H9 (cell line): ENCODE results near the gene ZC3H8. TPM values are rescaled to one million over a fixed set of nuclear protein-coding genes. Genes with fewer than 3 reads are reported as not detected.

ENCODE experiments used
- DNase-seq: peaks from one replicate; pipeline ENCODE4 v3.0.0-alpha.2; 2017
- H2AFZ ChIP-seq: one replicate; pipeline ENCODE4 v1.6.1; 2013; ENCODE audit warnings: mild to moderate bottlenecking, low read length, control low read depth, moderate library complexity
- H2AK5ac ChIP-seq: 2 replicates; pipeline ENCODE4 v1.6.1; 2013; ENCODE audit warnings: low read length, control low read depth, mixed read lengths; ENCODE audit not compliant: insufficient read length
- H2BK120ac ChIP-seq: one replicate; pipeline ENCODE4 v1.6.1; 2013; ENCODE audit warnings: low read depth, mild to moderate bottlenecking, low read length, control low read depth, inconsistent platforms; ENCODE audit not compliant: poor library complexity, severe bottlenecking
- H2BK12ac ChIP-seq: 2 replicates; pipeline ENCODE4 v1.6.1; 2013; ENCODE audit warnings: low read length, control low read depth, mixed read lengths, low read depth; ENCODE audit not compliant: insufficient read length
- H2BK15ac ChIP-seq: 2 replicates; pipeline ENCODE4 v1.6.1; 2013; ENCODE audit warnings: low read depth, low read length, control low read depth
- H2BK20ac ChIP-seq: one replicate; pipeline ENCODE4 v1.6.1; 2013; ENCODE audit warnings: low read depth, mild to moderate bottlenecking, low read length, control low read depth, inconsistent platforms; ENCODE audit not compliant: poor library complexity, severe bottlenecking
- H2BK5ac ChIP-seq: 2 replicates; pipeline ENCODE4 v1.6.1; 2013; ENCODE audit warnings: low read length, control low read depth, mixed read lengths; ENCODE audit not compliant: insufficient read length
- H3K14ac ChIP-seq: 2 replicates; pipeline ENCODE4 v1.6.1; 2013; ENCODE audit warnings: low read length, control low read depth; ENCODE audit not compliant: insufficient read depth
- H3K18ac ChIP-seq: 2 replicates; pipeline ENCODE4 v1.6.1; 2013; ENCODE audit warnings: low read depth, mild to moderate bottlenecking, mixed read lengths, low read length, control low read depth; ENCODE audit not compliant: insufficient read length
- H3K23ac ChIP-seq: 2 replicates; pipeline ENCODE4 v1.6.1; 2013; ENCODE audit warnings: low read length, control low read depth, mixed read lengths, low read depth; ENCODE audit not compliant: insufficient read length
- H3K23me2 ChIP-seq: 2 replicates; pipeline ENCODE4 v1.6.1; 2013; ENCODE audit warnings: low read depth, mild to moderate bottlenecking, mixed read lengths, low read length, control low read depth; ENCODE audit not compliant: insufficient read length, poor library complexity, severe bottlenecking
- H3K27ac ChIP-seq: 2 replicates; pipeline ENCODE4 v1.5.1; 2013; ENCODE audit warnings: low read length, control low read depth, mixed read lengths, low read depth; ENCODE audit not compliant: insufficient read length
- H3K27me3 ChIP-seq: 2 replicates; pipeline ENCODE4 v1.6.1; 2013; ENCODE audit warnings: low read length, control low read depth, inconsistent platforms; ENCODE audit not compliant: insufficient read depth
- H3K4ac ChIP-seq: 2 replicates; pipeline ENCODE4 v1.6.1; 2013; ENCODE audit warnings: low read depth, mild to moderate bottlenecking, control low read depth, inconsistent platforms, low read length, moderate library complexity
- H3K4me1 ChIP-seq: 2 replicates; pipeline ENCODE4 v1.6.1; 2013; ENCODE audit warnings: low read length, control low read depth, inconsistent platforms; ENCODE audit not compliant: insufficient read depth
- H3K4me2 ChIP-seq: 2 replicates; pipeline ENCODE4 v1.6.1; 2013; ENCODE audit warnings: low read length, control low read depth, mixed read lengths; ENCODE audit not compliant: insufficient read length, insufficient read depth
- H3K56ac ChIP-seq: 2 replicates; pipeline ENCODE4 v1.6.1; 2013; ENCODE audit warnings: low read depth, mild to moderate bottlenecking, mixed read lengths, low read length, control low read depth; ENCODE audit not compliant: insufficient read length
- H3K79me1 ChIP-seq: 2 replicates; pipeline ENCODE4 v1.6.1; 2013; ENCODE audit warnings: low read depth, mild to moderate bottlenecking, moderate library complexity, low read length, control low read depth, inconsistent platforms; ENCODE audit not compliant: insufficient read depth, poor library complexity, severe bottlenecking
- H3K79me2 ChIP-seq: 2 replicates; pipeline ENCODE4 v1.6.1; 2013; ENCODE audit warnings: low read length, control low read depth, inconsistent platforms; ENCODE audit not compliant: insufficient read depth
- H3K9ac ChIP-seq: 2 replicates; pipeline ENCODE4 v1.6.1; 2013; ENCODE audit warnings: low read length, control low read depth, mixed read lengths; ENCODE audit not compliant: insufficient read length; ENCODE audit errors: extremely low read depth
- H3K9me3 ChIP-seq: one replicate; pipeline ENCODE4 v1.6.1; 2013; ENCODE audit warnings: low read depth, low read length, inconsistent platforms; ENCODE audit not compliant: control insufficient read depth
- H3T11ph ChIP-seq: one replicate; pipeline ENCODE4 v1.6.1; 2013; ENCODE audit warnings: mild to moderate bottlenecking, low read length, control low read depth, inconsistent platforms
- H4K20me1 ChIP-seq: one replicate; pipeline ENCODE4 v1.6.1; 2013; ENCODE audit not compliant: control insufficient read depth, insufficient read length, insufficient read depth
- H4K5ac ChIP-seq: 2 replicates; pipeline ENCODE4 v1.6.1; 2013; ENCODE audit warnings: low read depth, mild to moderate bottlenecking, mixed read lengths, low read length, control low read depth; ENCODE audit not compliant: insufficient read length
- H4K8ac ChIP-seq: replicated peaks from 2 replicates; pipeline ENCODE4 v1.6.1; 2013; ENCODE audit warnings: low read length, control low read depth, mixed read lengths, low read depth; ENCODE audit not compliant: insufficient read length
- H4K91ac ChIP-seq: 2 replicates; pipeline ENCODE4 v1.6.1; 2013; ENCODE audit warnings: low read depth, mild to moderate bottlenecking, moderate library complexity, mixed read lengths, low read length, control low read depth; ENCODE audit not compliant: insufficient read length
- H3K27ac Mint-ChIP-seq, 3 experiments: 2 replicates in 2 of 3; 3 replicates in 1 of 3; pipeline ENCODE4 v1.8.0; 2020 to 2021; ENCODE audit warnings: mixed read lengths in 3 of 3, mild to moderate bottlenecking in 1 of 3, moderate library complexity in 1 of 3
- H3K27me3 Mint-ChIP-seq: 2 replicates; pipeline ENCODE4 v1.8.0; 2021; ENCODE audit warnings: low read depth, mild to moderate bottlenecking, moderate library complexity, mixed read lengths
- H3K36me3 Mint-ChIP-seq, 3 experiments: 2 replicates in 2 of 3; 3 replicates in 1 of 3; pipeline ENCODE4 v1.8.0; 2020 to 2021; ENCODE audit warnings: low read depth in 3 of 3, mixed read lengths in 3 of 3; ENCODE audit not compliant: insufficient read depth in 1 of 3
- H3K4me1 Mint-ChIP-seq, 2 experiments: 2 replicates each; pipeline ENCODE4 v1.8.0; 2020; ENCODE audit warnings: mixed read lengths in 2 of 2
- H3K4me3 Mint-ChIP-seq, 2 experiments: 2 replicates in 1 of 2; 3 replicates in 1 of 2; pipeline ENCODE4 v1.8.0; 2020 to 2021; ENCODE audit warnings: mild to moderate bottlenecking in 2 of 2, mixed read lengths in 2 of 2, moderate library complexity in 1 of 2
- H3K9me3 Mint-ChIP-seq, 2 experiments: 2 replicates in 1 of 2; 3 replicates in 1 of 2; pipeline ENCODE4 v1.8.0; 2020; ENCODE audit warnings: mild to moderate bottlenecking in 2 of 2, mixed read lengths in 2 of 2, moderate library complexity in 1 of 2
- WGBS: extraction: QIAGEN DNeasy Blood & Tissue Kit; methylation state at CpG from one replicate; pipeline ENCODE4 v1.1.7; 2013; ENCODE audit warnings: missing lambda C conversion rate, low lambda C conversion rate, mixed read lengths; ENCODE audit not compliant: insufficient read length; ENCODE audit errors: extremely low coverage; 5-methylcytosine and 5-hydroxymethylcytosine counted together
- total RNA-seq: library from RNA; stranded (reverse); gene quantifications from 2 replicates; pipeline ENCODE4 v1.2.1, GENCODE V29; 2021
- TF ChIP-seq, protein P1 (sequence below): fragments of 200-600 bp; sonication (generic); conservative IDR thresholded peaks from 3 replicates; pipeline ENCODE4 v1.8.0; 2021; ENCODE audit warnings: antibody characterized with exemption, mild to moderate bottlenecking

ZC3H8 gene
- total RNA-seq, 1 experiment from 2014 or later = 6.9 TPM

DNA sequence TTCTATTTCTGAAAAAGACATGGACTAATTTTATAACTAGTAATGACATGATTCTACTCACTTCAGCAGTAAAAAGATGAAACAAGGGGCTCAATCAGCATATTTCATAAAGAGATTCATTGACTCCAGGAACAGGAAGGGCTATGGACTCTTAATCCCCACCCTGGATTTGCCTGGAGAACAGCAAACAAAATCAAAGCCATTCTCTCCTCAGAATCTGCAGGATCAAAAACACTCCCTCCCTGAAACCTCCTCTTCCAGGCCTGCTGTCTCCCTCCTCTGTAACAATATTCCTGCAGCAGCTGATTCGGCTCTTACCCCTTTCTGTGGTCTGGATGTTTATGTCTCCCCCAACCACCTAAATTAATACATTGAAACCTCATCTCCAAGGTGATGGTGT, 57.0 kb downstream of the ZC3H8 start:
- H3K18ac ChIP-seq = no peak overlapping the region
- Mint-ChIP-seq H3K27ac (no peak overlapping the region), H3K4me3 (no peak overlapping the region), H3K36me3 (peaks cover 0 to 2% (median 0%) of the 10 kb centered on the region in 3 experiments; a peak in 3 of 7 replicates), H3K9me3 (peaks cover 2 to 6% of the 10 kb centered on the region in 2 experiments; a peak in 4 of 5 replicates), H3K4me1 (peaks cover 3 to 6% of the 10 kb centered on the region in 2 experiments; a peak in 2 of 4 replicates), H3K27me3 (peaks cover 2% of the 10 kb centered on the region; the same call in 1 of the 2 replicates)
- H2AK5ac ChIP-seq = no peak overlapping the region
- H3K23ac ChIP-seq = no peak overlapping the region
- no peak for DNase-seq
- H2BK20ac ChIP-seq = no peak overlapping the region
- H4K91ac ChIP-seq = no peak overlapping the region
- no peak overlapping the region for H2AFZ ChIP-seq
- no peaks in the 10 kb centered on the region for H4K20me1 ChIP-seq
- no peaks in the 10 kb centered on the region for H3K4me1 ChIP-seq
- no peaks in the 10 kb centered on the region for H3K9me3 ChIP-seq
- no peak overlapping the region for H2BK120ac ChIP-seq
- H3K23me2 ChIP-seq = no peaks in the 10 kb centered on the region
- H4K5ac ChIP-seq = no peak overlapping the region
- TF ChIP-seq, protein P1, sequence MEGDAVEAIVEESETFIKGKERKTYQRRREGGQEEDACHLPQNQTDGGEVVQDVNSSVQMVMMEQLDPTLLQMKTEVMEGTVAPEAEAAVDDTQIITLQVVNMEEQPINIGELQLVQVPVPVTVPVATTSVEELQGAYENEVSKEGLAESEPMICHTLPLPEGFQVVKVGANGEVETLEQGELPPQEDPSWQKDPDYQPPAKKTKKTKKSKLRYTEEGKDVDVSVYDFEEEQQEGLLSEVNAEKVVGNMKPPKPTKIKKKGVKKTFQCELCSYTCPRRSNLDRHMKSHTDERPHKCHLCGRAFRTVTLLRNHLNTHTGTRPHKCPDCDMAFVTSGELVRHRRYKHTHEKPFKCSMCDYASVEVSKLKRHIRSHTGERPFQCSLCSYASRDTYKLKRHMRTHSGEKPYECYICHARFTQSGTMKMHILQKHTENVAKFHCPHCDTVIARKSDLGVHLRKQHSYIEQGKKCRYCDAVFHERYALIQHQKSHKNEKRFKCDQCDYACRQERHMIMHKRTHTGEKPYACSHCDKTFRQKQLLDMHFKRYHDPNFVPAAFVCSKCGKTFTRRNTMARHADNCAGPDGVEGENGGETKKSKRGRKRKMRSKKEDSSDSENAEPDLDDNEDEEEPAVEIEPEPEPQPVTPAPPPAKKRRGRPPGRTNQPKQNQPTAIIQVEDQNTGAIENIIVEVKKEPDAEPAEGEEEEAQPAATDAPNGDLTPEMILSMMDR = no peak
- H4K8ac ChIP-seq = no peak overlapping the region
- no CpG with 5 or more reads among the region's 1 CpG for WGBS
- H3K79me1 ChIP-seq = no peaks in the 10 kb centered on the region
- H3K27me3 ChIP-seq = no peaks in the 10 kb centered on the region
- no peak overlapping the region for H3K14ac ChIP-seq
- no peak overlapping the region for H2BK12ac ChIP-seq
- H2BK15ac ChIP-seq = no peak overlapping the region
- H3K27ac ChIP-seq = no peak overlapping the region
- no peak overlapping the region for H3K4me2 ChIP-seq
- H3T11ph ChIP-seq = no peak overlapping the region
- no peak overlapping the region for H3K4ac ChIP-seq
- H3K9ac ChIP-seq = no peak overlapping the region
- H3K79me2 ChIP-seq = no peaks in the 10 kb centered on the region
- H2BK5ac ChIP-seq = no peak overlapping the region
- H3K56ac ChIP-seq = no peak overlapping the region
